GM18505 (cell line): Measurements from ENCODE around the gene ANKRD66.
"Not testable (repeated sequence)": the region's sequence is repeated elsewhere in the genome, so short reads cannot be mapped to it uniquely, and the experiment has no call there.

Experiments
- ATAC-seq: cut with Tn5 transposase; IDR thresholded peaks from one replicate; pipeline ENCODE4 v1.9.1; 2021; ENCODE audit not compliant: unreplicated experiment
- POLR2A ChIP-seq: IDR thresholded peaks from 4 replicates; pipeline ENCODE4 v1.6.1; 2011; ENCODE audit warnings: borderline replicate concordance; ENCODE audit not compliant: insufficient read depth, insufficient read length; ENCODE audit errors: extremely low read depth

Gene ANKRD66

GRCh38 chr6:46763466-46763865 is 16.7 kb downstream of the ANKRD66 start:
- no peak for ATAC-seq
- TF ChIP-seq POLR2A: no peak

GRCh38 chr6:46764280-46764679 is 17.5 kb downstream of the ANKRD66 start:
- not testable (repeated sequence) for ATAC-seq

GRCh38 chr6:46764961-46765360 is 18.2 kb downstream of the ANKRD66 start:
- ATAC-seq: no peak
- no peak for TF ChIP-seq POLR2A

DNA sequence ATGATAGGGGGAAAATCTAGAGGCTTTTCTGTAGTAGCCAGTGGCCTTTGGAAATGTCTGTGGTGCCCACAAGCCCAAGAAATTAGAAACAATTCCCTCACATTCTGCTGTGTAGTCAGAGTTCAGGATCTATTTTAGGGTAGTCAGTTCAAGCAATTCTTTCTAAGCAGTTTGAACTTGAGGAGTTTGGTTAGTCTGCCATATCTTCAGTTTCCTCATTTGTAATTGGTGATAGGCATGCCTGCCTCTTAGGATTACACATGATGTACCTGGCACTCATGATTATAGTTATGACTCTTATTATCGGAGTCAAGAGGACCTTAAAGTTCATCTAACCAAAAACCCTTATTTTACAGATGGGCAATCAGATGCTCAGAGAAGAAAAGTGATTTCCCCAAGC is 25.3 kb downstream of the ANKRD66 start:
- no peak for TF ChIP-seq POLR2A
- ATAC-seq: no peak

DNA sequence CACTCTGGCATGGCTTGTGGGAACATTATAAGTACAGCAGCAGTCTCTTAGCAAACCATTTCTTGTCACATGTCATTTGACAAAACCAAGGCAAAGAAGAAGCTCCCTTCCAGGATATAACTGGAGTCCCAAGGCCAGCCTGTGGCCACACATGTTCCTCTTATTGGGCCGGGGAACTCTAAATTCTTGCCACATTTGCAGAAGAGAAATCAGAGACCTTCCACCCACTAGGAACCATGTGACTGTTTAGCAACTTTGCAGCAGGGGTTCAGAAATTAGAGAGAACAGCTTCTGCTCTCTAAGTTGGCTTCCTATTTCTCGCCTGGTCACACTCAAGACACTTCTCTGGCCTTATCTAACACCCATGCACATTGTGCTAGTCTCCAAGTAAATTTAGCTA is 26.0 kb downstream of the ANKRD66 start:
- TF ChIP-seq POLR2A: no peak
- no peak for ATAC-seq

DNA sequence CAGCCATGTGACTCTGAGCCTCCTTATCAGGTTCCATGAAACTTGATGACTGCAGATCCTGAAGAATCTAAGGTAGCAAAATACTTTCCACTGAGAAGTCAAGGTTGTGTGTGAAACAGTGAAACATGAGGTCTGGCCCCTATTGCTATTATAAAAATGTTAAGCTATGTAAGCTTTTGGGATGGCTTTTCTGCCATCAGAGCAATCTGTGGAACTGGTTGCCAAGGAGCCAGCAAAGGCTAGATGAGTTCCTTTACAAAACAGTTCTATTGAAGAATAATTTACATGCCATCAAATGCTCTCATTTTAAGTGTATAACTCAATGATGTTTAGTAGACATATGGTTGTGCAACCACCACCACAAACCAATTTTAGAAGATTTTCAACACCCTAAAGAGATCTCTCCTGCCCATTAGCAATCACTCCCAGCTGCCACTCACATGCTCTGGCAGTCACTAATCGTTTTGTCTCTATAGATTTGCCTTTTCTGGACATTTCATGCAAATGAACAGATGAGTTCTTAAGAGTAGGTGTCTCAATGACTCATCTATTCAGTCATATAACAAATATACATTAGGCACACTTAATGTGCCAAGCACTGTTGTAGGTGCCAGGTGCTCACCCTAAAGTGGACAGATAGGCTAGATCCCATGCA is 26.6 kb downstream of the ANKRD66 start:
- ATAC-seq: no peak
- no peak for TF ChIP-seq POLR2A

DNA sequence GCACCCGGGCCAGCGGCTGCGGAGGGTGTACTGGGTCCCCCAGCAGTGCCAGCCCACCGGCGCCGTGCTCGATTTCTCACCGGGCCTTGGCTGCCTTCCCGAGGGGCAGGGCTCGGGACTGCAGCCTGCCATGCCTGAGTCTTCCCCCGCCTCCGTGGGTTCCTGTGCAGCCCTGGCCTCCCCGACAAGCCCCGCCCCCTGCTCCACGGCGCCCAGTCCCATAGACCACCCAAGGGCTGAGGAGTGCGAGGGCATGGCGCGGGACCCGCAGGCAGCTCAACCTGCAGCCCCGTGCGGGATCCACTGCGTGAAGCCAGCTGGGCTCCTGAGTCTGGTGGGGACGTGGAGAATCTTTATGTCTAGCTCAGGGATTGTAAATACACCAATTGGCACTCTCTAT is 28.0 kb downstream of the ANKRD66 start:
- ATAC-seq: not testable (repeated sequence)

DNA sequence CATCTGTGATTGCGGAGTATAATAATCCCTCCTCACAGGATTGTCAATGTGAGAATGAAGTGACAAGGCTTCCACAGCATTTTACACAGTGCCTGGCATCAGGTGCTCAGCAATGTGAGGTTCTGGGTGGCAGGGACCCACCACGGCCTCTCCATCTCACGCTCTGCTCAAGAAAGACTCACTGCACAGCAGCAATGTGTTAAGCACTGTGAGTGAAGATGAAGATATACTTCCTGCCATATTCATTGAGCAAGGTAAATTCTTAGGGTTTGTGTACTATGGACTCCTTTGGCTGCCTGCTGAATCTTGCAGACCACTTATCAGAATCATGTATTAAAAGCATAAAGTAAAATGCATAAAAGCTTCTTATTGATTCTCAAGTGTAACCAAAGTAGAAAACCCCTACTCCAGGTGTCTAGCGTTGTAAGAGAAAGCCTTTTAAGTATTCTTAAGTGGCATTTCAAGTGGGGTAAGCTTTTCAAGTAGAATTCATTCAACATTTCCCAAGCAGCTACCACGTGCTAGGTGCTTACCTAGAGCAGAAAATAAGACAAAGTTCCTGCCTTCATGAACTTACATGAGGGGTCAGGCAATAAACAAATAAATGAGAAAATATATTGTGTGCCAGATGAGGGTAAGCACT is 29.5 kb downstream of the ANKRD66 start:
- no peak for ATAC-seq
- TF ChIP-seq POLR2A: no peak

DNA sequence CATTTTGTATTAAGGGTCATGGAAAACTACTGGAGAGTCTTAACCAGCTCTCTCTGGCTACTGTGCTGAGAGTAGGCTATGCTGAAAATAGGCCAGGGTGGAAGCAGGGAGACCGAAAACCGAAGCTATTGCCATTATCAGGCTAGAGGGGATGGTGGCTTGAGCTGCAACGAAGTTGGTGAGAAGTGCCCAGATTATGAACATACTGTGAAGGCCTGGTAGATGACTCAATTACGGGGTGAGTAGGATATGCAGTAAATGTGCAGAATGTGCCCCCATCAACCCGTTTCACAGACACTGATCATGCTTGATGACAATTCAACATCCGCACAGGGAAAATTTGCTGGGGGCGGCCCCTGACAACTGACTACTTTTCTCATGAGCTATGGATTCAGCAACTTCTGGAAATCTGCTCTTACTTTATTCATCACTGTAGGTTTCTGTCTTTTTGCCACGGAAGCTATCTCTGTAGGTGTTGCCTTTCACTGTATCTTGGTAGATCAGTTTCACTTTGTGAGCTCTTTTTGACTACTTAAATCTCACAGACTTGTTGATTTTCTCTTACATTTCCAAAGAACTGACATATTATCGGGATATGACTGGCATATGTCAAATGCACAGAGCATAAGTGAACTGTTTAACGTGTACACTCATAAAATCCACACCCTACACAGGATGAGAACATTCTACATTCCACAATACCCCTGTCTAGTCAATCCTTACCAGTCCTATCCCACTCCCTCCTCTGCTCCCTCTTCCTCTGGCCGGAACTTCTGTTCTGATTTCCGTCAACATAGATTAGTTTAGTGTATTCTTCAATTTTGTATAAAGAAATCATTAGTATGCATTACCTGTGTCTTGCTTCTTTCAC is 31.0 kb downstream of the ANKRD66 start:
- no peak for ATAC-seq
- no peak for TF ChIP-seq POLR2A

DNA sequence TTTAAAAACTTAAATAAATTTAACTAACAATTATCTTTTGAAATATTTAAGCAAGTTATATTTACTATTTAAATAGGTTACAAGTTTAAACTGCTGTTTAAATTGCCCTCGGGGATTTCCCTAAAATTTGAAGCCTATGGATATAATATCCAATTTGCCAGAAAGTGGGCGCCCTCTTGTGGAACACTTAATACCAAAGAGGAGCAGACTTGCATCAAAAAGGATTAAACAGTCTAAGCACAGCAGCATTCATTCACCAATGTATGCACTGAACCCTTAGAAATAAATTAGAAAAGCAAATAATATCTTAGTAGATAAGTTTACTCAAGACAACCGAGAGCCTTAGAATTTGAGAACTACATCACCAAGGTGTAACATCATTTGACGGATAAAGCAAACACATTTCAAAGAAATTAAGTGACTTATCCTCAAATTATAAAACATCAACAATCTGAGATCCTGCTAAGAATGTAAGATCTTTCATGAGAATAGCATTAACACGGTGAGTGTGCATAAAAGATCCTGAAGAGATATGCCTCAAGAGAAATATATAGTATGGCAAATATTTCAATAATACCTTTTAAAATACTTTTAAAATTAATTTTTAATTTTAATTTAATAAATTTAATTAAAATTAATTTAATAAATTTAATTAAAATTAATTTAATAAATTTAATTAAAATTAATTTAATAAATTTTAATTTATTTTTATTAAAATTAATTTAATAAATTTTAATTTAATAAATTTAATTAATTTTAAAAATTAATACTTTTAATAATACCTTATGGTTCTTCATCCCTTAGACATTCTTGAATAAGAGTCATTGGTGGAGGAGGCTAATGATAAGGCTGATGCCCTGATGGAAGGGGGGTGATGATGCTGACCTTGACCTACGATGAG is 35.0 kb downstream of the ANKRD66 start:
- no peak for TF ChIP-seq POLR2A
- no peak for ATAC-seq

DNA sequence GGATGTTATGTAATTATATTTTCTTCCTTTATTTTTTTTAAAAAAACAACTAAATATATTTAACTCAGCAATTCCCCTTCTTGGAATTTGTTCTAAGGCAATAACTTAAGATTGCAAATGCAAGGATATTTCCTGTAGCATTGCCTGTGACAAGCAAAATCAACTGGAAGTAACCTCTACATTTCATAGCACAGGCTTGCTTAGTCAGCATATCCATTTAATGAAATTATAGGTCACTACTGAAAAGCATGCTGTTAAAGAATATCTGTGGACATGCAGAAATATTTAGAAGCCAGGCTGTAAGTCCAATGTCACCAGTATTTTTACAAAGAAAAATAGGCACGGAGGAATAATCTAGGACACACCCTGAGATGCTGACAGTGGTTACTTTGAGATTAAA is 37.8 kb downstream of the ANKRD66 start:
- ATAC-seq: no peak
- TF ChIP-seq POLR2A: no peak

- no peak for TF ChIP-seq POLR2A
- ATAC-seq: no peak
These were observed 41.3 kb downstream of the ANKRD66 start for GRCh38 chr6:46787871-46788540.

DNA sequence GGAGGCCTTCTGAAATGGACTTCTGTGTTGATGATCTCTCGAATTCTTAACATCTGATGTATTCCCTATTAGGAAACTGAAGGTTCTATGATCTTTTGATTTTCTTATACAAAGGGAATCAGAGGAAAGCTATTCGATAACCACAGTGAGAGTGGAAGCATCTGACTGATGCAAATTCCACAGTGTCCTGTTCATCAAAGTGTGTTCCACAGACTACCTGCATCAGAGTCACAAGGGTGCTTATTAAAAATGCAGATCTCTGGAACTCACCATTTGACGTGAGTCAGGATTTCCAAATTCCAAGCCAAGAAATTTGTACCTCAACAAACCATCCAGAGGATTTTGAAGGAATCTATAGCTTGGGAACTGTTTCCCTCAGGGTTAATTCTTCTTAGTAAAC is 42.1 kb downstream of the ANKRD66 start:
- TF ChIP-seq POLR2A: no peak

More for the DNA sequence above, 42.1 kb downstream of the ANKRD66 start:
- ATAC-seq: no peak
